Mucosa of descending colon (tissue), 3 donors: ENCODE results near the gene RPN1. TPM values are rescaled to one million over a fixed set of nuclear protein-coding genes. Genes with fewer than 3 reads are reported as not detected.

ENCODE experiments used
- ATAC-seq: fragments of 200-7000 bp; cut with Tn5 transposase; one replicate; pipeline ENCODE4 v1.9.1; 2020; ENCODE audit warnings: mild to moderate bottlenecking, moderate library complexity
- DNase-seq, 3 donors: peaks; one replicate each; pipeline ENCODE4 v3.0.0-alpha.2; 2020
- H3K36me3 ChIP-seq: fragments of 200-600 bp; one replicate; pipeline ENCODE4 v1.8.0; 2021; ENCODE audit warnings: low read depth, mild to moderate bottlenecking
- H3K4me1 ChIP-seq: fragments of 200-600 bp; one replicate; pipeline ENCODE4 v1.8.0; 2021; ENCODE audit warnings: low read depth, mild to moderate bottlenecking
- H3K4me3 ChIP-seq: fragments of 200-600 bp; one replicate; pipeline ENCODE4 v1.8.0; 2021; ENCODE audit warnings: mild to moderate bottlenecking
- H3K9me3 ChIP-seq: fragments of 200-600 bp; one replicate; pipeline ENCODE4 v1.8.0; 2021; ENCODE audit warnings: mild to moderate bottlenecking
- CTCF ChIP-seq: fragments of 200-600 bp; IDR thresholded peaks from one replicate; pipeline ENCODE4 v1.8.0; 2022; ENCODE audit warnings: antibody characterized with exemption, mild to moderate bottlenecking
- intact Hi-C, 2 donors: fragments of 100-400 bp; cut with DNase I in 1 of 2; cut with micrococcal nuclease in 1 of 2; formaldehyde crosslinking; loops; one replicate each; pipeline versions ENCODE4 v1.11.0 to v1.11.1; 2022; cut with DNase I, micrococcal nuclease
- total RNA-seq, 3 donors: library from RNA; stranded (reverse); fragmentation: NEBNext Ultra II Directional in 2 of 3; extraction: Animal tissue kit (Norgen Biotek cat#: 25700) in 2 of 3; gene quantifications; one replicate each; pipeline versions ENCODE4 v1.2.1 to v1.2.4, GENCODE V29; 2021 to 2023
- donor health status: DM: no; HTN: no; CAD: no; lungs with moderate emphysema.
- donor health status: DM: no; HTN: no; CAD: no.
- donor health status: DM: no; HTN: yes; CAD: no.

The RPN1 gene
- total RNA-seq, 3 donors from 2014 or later = 130 to 219 (median 166) TPM

GRCh38 chr3:128623762-128624176 is 26.8 kb downstream of the RPN1 start:
- DNase-seq (no peak), ATAC-seq (peak; percentile 6)
- Histone ChIP-seq H3K4me3 (no peak overlapping the region), H3K36me3 (peaks cover 5% of the 10 kb centered on the region), H3K9me3 (no peaks in the 10 kb centered on the region), H3K4me1 (peaks cover 5% of the 10 kb centered on the region)
- TF ChIP-seq CTCF = no peak
- intact Hi-C loops = loop anchor here in 1 of 2 donors (10.0 kb wide), 1 partner anchor 171 kb away; no protein-coding TSS in a partner anchor

GRCh38 chr3:128621931-128622330 is 28.7 kb downstream of the RPN1 start:
- peaks cover 5% of the 10 kb centered on the region for H3K36me3 ChIP-seq
- ATAC-seq (no peak), DNase-seq (no peak)
- intact Hi-C loops = loop anchor here in 1 of 2 donors (10.0 kb wide), 1 partner anchor 173 kb away; no protein-coding TSS in a partner anchor
- TF ChIP-seq CTCF = no peak
- H3K4me3 ChIP-seq = no peak overlapping the region
- H3K4me1 ChIP-seq = peaks cover 12% of the 10 kb centered on the region
- no peaks in the 10 kb centered on the region for H3K9me3 ChIP-seq

- no peaks in the 10 kb centered on the region for H3K9me3 ChIP-seq
- peaks cover 12% of the 10 kb centered on the region for H3K4me1 ChIP-seq
- intact Hi-C loops = loop anchor here in 1 of 2 donors (10.0 kb wide), 1 partner anchor 174 kb away; no protein-coding TSS in a partner anchor
- no peak for DNase-seq
- no peak overlapping the region for H3K4me3 ChIP-seq
- no peak for ATAC-seq
- no peak for TF ChIP-seq CTCF
- H3K36me3 ChIP-seq = peaks cover 5% of the 10 kb centered on the region
These were observed 29.4 kb downstream of the RPN1 start for GRCh38 chr3:128621234-128621633.

- peaks cover 12% of the 10 kb centered on the region for H3K4me1 ChIP-seq
- H3K36me3 ChIP-seq = peaks cover 5% of the 10 kb centered on the region
- H3K9me3 ChIP-seq = no peaks in the 10 kb centered on the region
- no peak overlapping the region for H3K4me3 ChIP-seq
- DNase-seq (no peak), ATAC-seq (no peak)
- intact Hi-C loops = loop anchor here in 1 of 2 donors (10.0 kb wide), 1 partner anchor 175 kb away; no protein-coding TSS in a partner anchor
- no peak for TF ChIP-seq CTCF
These were observed 30.3 kb downstream of the RPN1 start for GRCh38 chr3:128620268-128620691.

- intact Hi-C loops = no loop called here
- ATAC-seq = no peak
- Histone ChIP-seq H3K36me3 (peaks cover 5% of the 10 kb centered on the region), H3K4me1 (peaks cover 12% of the 10 kb centered on the region), H3K4me3 (no peak overlapping the region), H3K9me3 (no peaks in the 10 kb centered on the region)
- no peak for TF ChIP-seq CTCF
- DNase-seq = no peak
These were observed 31.3 kb downstream of the RPN1 start for GRCh38 chr3:128619146-128619890.
